ENCODE data around the gene DUSP28. TPM values are rescaled to one million over a fixed set of nuclear protein-coding genes. Genes with fewer than 3 reads are reported as not detected.

Gene DUSP28
- total and polyA plus RNA-seq, 2 donors (not counting 1 experiment from before 2014, with no cell fraction given), result 19.0 to 19.1 TPM

- WGBS (ENCODE audit: insufficient coverage), result no CpG with 5 or more reads among the region's 1 CpG
Measured at GRCh38 chr2:240532031-240532775, 28.0 kb upstream of the DUSP28 start.

More at GRCh38 chr2:240532031-240532775, 28.0 kb upstream of the DUSP28 start:
- CTCF ChIA-PET, result no interaction called here
- peaks cover 5% of the 10 kb centered on the region for H4K20me1 ChIP-seq (ENCODE audit: control insufficient read depth, insufficient read depth, low read length, poor library complexity, severe bottlenecking)
- H3K9ac ChIP-seq (ENCODE audit: low read length), result no peak overlapping the region
- no peaks in the 10 kb centered on the region for H3K4me1 ChIP-seq (ENCODE audit: control insufficient read depth in 2 of 2, insufficient read depth in 2 of 2, low read length in 2 of 2)
- peaks cover 6 to 28% (median 18%) of the 10 kb centered on the region in 3 donors for H3K9me3 ChIP-seq (ENCODE audit: control extremely low read depth in 1 of 3, control insufficient read depth in 2 of 3, insufficient read depth in 1 of 3, low read length in 2 of 3)
- peaks cover 16% of the 10 kb centered on the region for H3K9me3 Mint-ChIP-seq (ENCODE audit: insufficient read depth)
- no peak for ATAC-seq (ENCODE audit: low read depth)
- no peak overlapping the region for H3K27ac Mint-ChIP-seq
- H3K27me3 ChIP-seq (replicated peaks in 1 of 4; ENCODE audit: control extremely low read depth in 1 of 4, control insufficient read depth in 3 of 4, insufficient read depth in 4 of 4, low read length in 3 of 4), result no peaks in the 10 kb centered on the region
- no peaks in the 10 kb centered on the region for H3K4me1 Mint-ChIP-seq
- POLR2A ChIA-PET, result no interaction called here
- no peak overlapping the region for H3K4me3 Mint-ChIP-seq
- H3K79me2 ChIP-seq (ENCODE audit: control insufficient read depth, insufficient read depth, low read length), result no peaks in the 10 kb centered on the region
- no peak overlapping the region for H3K27ac ChIP-seq (ENCODE audit: low read length in 2 of 2)
- intact Hi-C loops (cut with micrococcal nuclease), result no loop called here
- no peak overlapping the region for H2AFZ ChIP-seq (ENCODE audit: insufficient read depth, low read depth, low read length, poor library complexity, severe bottlenecking)
- TF ChIP-seq CTCF (IDR thresholded peaks at IDR 0.05), result no peak
- no peak for TF ChIP-seq EZH2 (IDR thresholded peaks at IDR 0.05; ENCODE audit: borderline replicate concordance, insufficient read depth, low read depth, low read length, poor library complexity, severe bottlenecking)
- peaks cover 10 to 11% of the 10 kb centered on the region in 2 experiments for H3K36me3 ChIP-seq (replicated peaks in 1 of 2; ENCODE audit: control extremely low read depth in 1 of 2, control insufficient read depth in 1 of 2, extremely low read depth in 1 of 2, insufficient read depth in 2 of 2, low read length in 1 of 2)
- no peaks in the 10 kb centered on the region for H3K27me3 Mint-ChIP-seq
- no peak overlapping the region for H3K4me3 ChIP-seq (ENCODE audit: control extremely low read depth in 1 of 5, extremely low read depth in 1 of 5, insufficient read depth in 1 of 5, low read depth in 2 of 5, low read length in 4 of 5)
- H3K4me2 ChIP-seq (replicated peaks; ENCODE audit: low read depth, low read length, poor library complexity, severe bottlenecking), result no peak overlapping the region
- no peak for DNase-seq

Measured in B cell (primary cell).